T-helper 2 cell (primary cell): Measurements from ENCODE around the gene TMC7.
"Not testable (repeated sequence)": the region's sequence is repeated elsewhere in the genome, so short reads cannot be mapped to it uniquely, and the experiment has no call there.

Experiments used
- DNase-seq, 5 experiments: peaks; one replicate each; pipeline versions ENCODE4 v3.0.0 to v3.0.0-alpha.2; 2012 to 2022

The TMC7 gene

GRCh38 chr16:18984435-18985005 lies 786 bp downstream of the TMC7 start:
- no peak for DNase-seq

- DNase-seq, result not testable (repeated sequence)
Observed at GRCh38 chr16:18985256-18985655, 1.5 kb downstream of the TMC7 start.

GRCh38 chr16:18991731-18992130 lies 8.0 kb downstream of the TMC7 start:
- not testable (repeated sequence) for DNase-seq

GRCh38 chr16:18993531-18993930 lies 9.8 kb downstream of the TMC7 start:
- not testable (repeated sequence) for DNase-seq

GRCh38 chr16:18994181-18994580 lies 10.4 kb downstream of the TMC7 start:
- not testable (repeated sequence) for DNase-seq

GRCh38 chr16:18995406-18995805 lies 11.7 kb downstream of the TMC7 start:
- not testable (repeated sequence) for DNase-seq

GRCh38 chr16:18996536-18996935 lies 12.8 kb downstream of the TMC7 start:
- not testable (repeated sequence) for DNase-seq

GRCh38 chr16:18997001-18997400 lies 13.3 kb downstream of the TMC7 start:
- DNase-seq, result not testable (repeated sequence)

- no peak for DNase-seq
Observed at GRCh38 chr16:18999045-18999393, 15.3 kb downstream of the TMC7 start.

GRCh38 chr16:19001788-19002187 lies 18.1 kb downstream of the TMC7 start:
- DNase-seq, result no peak

GRCh38 chr16:19003935-19004334 lies 20.2 kb downstream of the TMC7 start:
- no peak for DNase-seq

GRCh38 chr16:19005561-19006445 lies 22.1 kb downstream of the TMC7 start:
- DNase-seq, result no peak

GRCh38 chr16:19006446-19007315 lies 22.9 kb downstream of the TMC7 start:
- no peak for DNase-seq

GRCh38 chr16:19008245-19009169 lies 24.8 kb downstream of the TMC7 start:
- DNase-seq, result no peak

GRCh38 chr16:19011169-19011731 lies 27.5 kb downstream of the TMC7 start:
- no peak for DNase-seq

GRCh38 chr16:19014461-19014860 lies 30.7 kb downstream of the TMC7 start:
- DNase-seq, result no peak

GRCh38 chr16:19017179-19017578 lies 33.4 kb downstream of the TMC7 start:
- no peak for DNase-seq

GRCh38 chr16:19020689-19021088 lies 37.0 kb downstream of the TMC7 start:
- DNase-seq, result no peak

- no peak for DNase-seq
Observed at GRCh38 chr16:19021747-19022146, 38.0 kb downstream of the TMC7 start.

GRCh38 chr16:19027416-19027815 lies 43.7 kb downstream of the TMC7 start:
- no peak for DNase-seq

- no peak for DNase-seq
Observed at GRCh38 chr16:19029980-19030379, 46.2 kb downstream of the TMC7 start.

GRCh38 chr16:19031738-19032137 lies 48.0 kb downstream of the TMC7 start:
- DNase-seq, result no peak
